Bronchial epithelial cell (primary cell): ENCODE results near the gene ERBB3. TPM values are rescaled to one million over a fixed set of nuclear protein-coding genes. Genes with fewer than 3 reads are reported as not detected.

Experiments
- DNase-seq: peaks from one replicate; pipeline ENCODE4 v3.0.0-alpha.2; 2010; ENCODE audit warnings: low read depth
- FAIRE-seq: peaks from 2 replicates; lab custom pipeline; 2011; peaks lifted over from hg19 to GRCh38; lab: Jason Lieb, UNC
- H3K27me3 ChIP-seq: 2 replicates; pipeline ENCODE4 v1.5.1; 2011; ENCODE audit warnings: low read length; ENCODE audit not compliant: control insufficient read depth, insufficient read depth
- H3K36me3 ChIP-seq: 2 replicates; pipeline ENCODE4 v1.5.1; 2011; ENCODE audit warnings: low read length; ENCODE audit not compliant: control insufficient read depth, insufficient read depth
- H3K4me3 ChIP-seq: 2 replicates; pipeline ENCODE4 v1.5.1; 2011; ENCODE audit warnings: mild to moderate bottlenecking, low read depth, low read length, control low read depth
- CTCF ChIP-seq: IDR thresholded peaks from 2 replicates; pipeline ENCODE4 v1.5.1; 2011; ENCODE audit warnings: mild to moderate bottlenecking, moderate library complexity, low read length, control low read depth, inconsistent platforms; ENCODE audit not compliant: insufficient read depth, severe bottlenecking
- total RNA-seq: library from RNA; depleted of rRNA; stranded (reverse); fragments of >200 nt; gene quantifications from 2 replicates; pipeline ENCODE4 v1.2.1, GENCODE V29; 2014

The ERBB3 gene
- total RNA-seq, 1 donor from 2014 or later, result 21.1 TPM

DNA sequence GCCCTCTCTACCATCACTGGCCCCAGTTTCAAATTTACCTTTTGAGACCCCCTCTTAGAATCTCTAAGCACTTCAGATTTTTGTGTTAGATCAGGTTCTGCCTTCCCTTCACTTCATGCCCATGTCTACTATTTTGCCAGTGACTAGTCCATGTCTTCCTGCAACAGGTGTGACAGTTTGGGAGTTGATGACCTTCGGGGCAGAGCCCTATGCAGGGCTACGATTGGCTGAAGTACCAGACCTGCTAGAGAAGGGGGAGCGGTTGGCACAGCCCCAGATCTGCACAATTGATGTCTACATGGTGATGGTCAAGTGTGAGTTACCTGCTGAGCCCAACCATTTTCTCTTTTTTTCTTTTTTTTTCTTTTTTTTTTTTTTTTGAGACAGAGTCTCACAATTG is 18.6 kb downstream of the ERBB3 start:
- TF ChIP-seq CTCF, result no peak
- peaks cover 25% of the 10 kb centered on the region for H3K36me3 ChIP-seq
- no peak for FAIRE-seq

GRCh38 chr12:56099787-56100186 is 19.8 kb downstream of the ERBB3 start:
- H3K4me3 ChIP-seq, result no peak overlapping the region
- H3K27me3 ChIP-seq, result no peaks in the 10 kb centered on the region
- DNase-seq, result no peak
- TF ChIP-seq CTCF, result no peak
- FAIRE-seq, result no peak
- H3K36me3 ChIP-seq, result peaks cover 25% of the 10 kb centered on the region

More for the DNA sequence above, 18.6 kb downstream of the ERBB3 start:
- H3K4me3 ChIP-seq, result no peak overlapping the region
- no peaks in the 10 kb centered on the region for H3K27me3 ChIP-seq
- no peak for DNase-seq

DNA sequence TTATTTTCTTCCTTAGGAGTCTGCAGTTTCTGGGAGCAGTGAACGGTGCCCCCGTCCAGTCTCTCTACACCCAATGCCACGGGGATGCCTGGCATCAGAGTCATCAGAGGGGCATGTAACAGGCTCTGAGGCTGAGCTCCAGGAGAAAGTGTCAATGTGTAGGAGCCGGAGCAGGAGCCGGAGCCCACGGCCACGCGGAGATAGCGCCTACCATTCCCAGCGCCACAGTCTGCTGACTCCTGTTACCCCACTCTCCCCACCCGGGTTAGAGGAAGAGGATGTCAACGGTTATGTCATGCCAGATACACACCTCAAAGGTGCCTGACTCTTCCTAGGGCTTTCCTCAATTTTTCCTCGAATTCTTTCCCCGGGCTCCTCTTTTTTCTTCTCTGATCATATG is 21.1 kb downstream of the ERBB3 start:
- no peak for TF ChIP-seq CTCF
- H3K36me3 ChIP-seq, result peaks cover 23% of the 10 kb centered on the region
- H3K4me3 ChIP-seq, result no peak overlapping the region
- FAIRE-seq (no peak), DNase-seq (no peak)
- no peaks in the 10 kb centered on the region for H3K27me3 ChIP-seq

- TF ChIP-seq CTCF, result no peak
- H3K27me3 ChIP-seq, result no peaks in the 10 kb centered on the region
- peaks cover 19% of the 10 kb centered on the region for H3K36me3 ChIP-seq
- no peak overlapping the region for H3K4me3 ChIP-seq
- DNase-seq (no peak), FAIRE-seq (no peak)
Observed at GRCh38 chr12:56102683-56103065, 22.7 kb downstream of the ERBB3 start.

DNA sequence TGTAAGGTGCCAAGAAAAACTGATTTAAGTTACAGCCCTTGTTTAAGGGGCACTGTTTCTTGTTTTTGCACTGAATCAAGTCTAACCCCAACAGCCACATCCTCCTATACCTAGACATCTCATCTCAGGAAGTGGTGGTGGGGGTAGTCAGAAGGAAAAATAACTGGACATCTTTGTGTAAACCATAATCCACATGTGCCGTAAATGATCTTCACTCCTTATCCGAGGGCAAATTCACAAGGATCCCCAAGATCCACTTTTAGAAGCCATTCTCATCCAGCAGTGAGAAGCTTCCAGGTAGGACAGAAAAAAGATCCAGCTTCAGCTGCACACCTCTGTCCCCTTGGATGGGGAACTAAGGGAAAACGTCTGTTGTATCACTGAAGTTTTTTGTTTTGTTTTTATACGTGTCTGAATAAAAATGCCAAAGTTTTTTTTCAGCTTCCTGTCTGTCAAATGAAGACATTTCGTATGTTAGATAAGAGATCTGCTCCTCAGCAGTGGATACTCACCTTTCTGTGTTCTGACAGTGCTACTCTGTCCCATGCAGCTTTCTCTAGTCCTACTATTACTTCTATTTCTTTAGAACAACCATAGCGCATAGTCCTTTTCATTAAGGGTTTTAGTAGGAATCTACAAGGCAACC is 23.2 kb downstream of the ERBB3 start:
- no peaks in the 10 kb centered on the region for H3K27me3 ChIP-seq
- DNase-seq (no peak), FAIRE-seq (no peak)
- H3K36me3 ChIP-seq, result peaks cover 17% of the 10 kb centered on the region
- no peak for TF ChIP-seq CTCF
- H3K4me3 ChIP-seq, result peak overlapping the region; percentile 91

DNA sequence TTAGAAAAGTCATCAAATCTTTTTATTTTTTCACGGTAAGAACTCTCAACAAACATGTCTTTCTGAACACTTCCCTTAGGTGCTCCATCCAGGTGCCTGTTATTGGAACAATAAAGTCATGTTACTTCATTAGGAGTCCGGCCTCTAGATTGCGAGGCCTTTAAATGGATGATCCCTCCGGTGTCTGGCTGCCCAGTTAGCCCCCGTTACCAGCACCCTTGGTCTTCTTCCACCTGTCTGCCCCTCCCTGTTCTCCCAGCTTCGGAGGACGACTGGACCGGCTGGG is 23.8 kb downstream of the ERBB3 start:
- DNase-seq, result no peak
- no peak for TF ChIP-seq CTCF
- Histone ChIP-seq H3K4me3 (peak overlapping the region; percentile 91), H3K36me3 (peaks cover 16% of the 10 kb centered on the region), H3K27me3 (no peaks in the 10 kb centered on the region)
- FAIRE-seq, result no peak
